Measurements from ENCODE around the gene GSKIP.
"Not testable (repeated sequence)": the region's sequence is repeated elsewhere in the genome, so short reads cannot be mapped to it uniquely, and the experiment has no call there.

The GSKIP gene

GRCh38 chr14:96338551-96338950 is 24.8 kb upstream of the GSKIP start:
- H3K36me3 ChIP-seq, result peaks cover 5% of the 10 kb centered on the region
- no peak overlapping the region for H3K27ac ChIP-seq
- no peaks in the 10 kb centered on the region for H3K27me3 ChIP-seq (ENCODE audit: insufficient read depth, low read depth, severe bottlenecking)
- no peak for TF ChIP-seq CTCF (IDR thresholded peaks at IDR 0.05; ENCODE audit: low read depth, low read length)
- H3K4me3 ChIP-seq (ENCODE audit: low read depth, low read length), result no peak overlapping the region
- no peak for DNase-seq
- no peaks in the 10 kb centered on the region for H3K9me3 ChIP-seq (ENCODE audit: severe bottlenecking)

GRCh38 chr14:96341323-96341722 is 22.0 kb upstream of the GSKIP start:
- no peak overlapping the region for H3K27ac ChIP-seq
- TF ChIP-seq CTCF (IDR thresholded peaks at IDR 0.05; ENCODE audit: low read depth, low read length), result no peak
- no peaks in the 10 kb centered on the region for H3K27me3 ChIP-seq (ENCODE audit: insufficient read depth, low read depth, severe bottlenecking)
- H3K9me3 ChIP-seq (ENCODE audit: severe bottlenecking), result no peaks in the 10 kb centered on the region
- H3K4me3 ChIP-seq (ENCODE audit: low read depth, low read length), result no peak overlapping the region
- no peak for DNase-seq
- H3K36me3 ChIP-seq, result peaks cover 5% of the 10 kb centered on the region

DNA sequence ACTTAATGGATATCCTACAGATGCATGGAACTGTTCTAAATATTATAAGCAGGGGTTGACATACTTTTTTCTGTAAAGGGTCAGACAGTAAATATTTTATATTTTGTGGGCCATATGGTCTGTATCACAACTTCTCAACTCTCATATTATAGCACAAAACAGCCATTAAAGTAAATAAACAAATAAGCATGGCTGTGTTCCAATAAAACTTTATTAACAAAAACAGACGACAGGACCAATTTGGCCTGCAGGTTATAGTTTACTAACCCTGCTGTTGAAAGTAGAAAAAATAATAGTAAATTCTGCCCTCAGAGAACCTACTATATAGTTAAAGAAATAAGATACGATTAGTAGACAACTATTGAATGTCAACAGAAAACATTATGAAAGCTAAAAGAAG is 17.7 kb upstream of the GSKIP start:
- H3K4me3 ChIP-seq (ENCODE audit: low read depth, low read length), result no peak overlapping the region
- H3K36me3 ChIP-seq, result no peaks in the 10 kb centered on the region; the same call in 1 of the 2 replicates
- H3K27ac ChIP-seq, result no peak overlapping the region
- DNase-seq, result no peak
- TF ChIP-seq CTCF (IDR thresholded peaks at IDR 0.05; ENCODE audit: low read depth, low read length), result no peak
- H3K27me3 ChIP-seq (ENCODE audit: insufficient read depth, low read depth, severe bottlenecking), result no peaks in the 10 kb centered on the region
- no peaks in the 10 kb centered on the region for H3K9me3 ChIP-seq (ENCODE audit: severe bottlenecking)

GRCh38 chr14:96347957-96348356 is 15.4 kb upstream of the GSKIP start:
- H3K36me3 ChIP-seq; H3K4me3 ChIP-seq (ENCODE audit: low read depth, low read length); H3K9me3 ChIP-seq (ENCODE audit: severe bottlenecking); DNase-seq; H3K27ac ChIP-seq; H3K27me3 ChIP-seq (ENCODE audit: insufficient read depth, low read depth, severe bottlenecking): not testable (repeated sequence)

GRCh38 chr14:96349286-96350075 is 13.8 kb upstream of the GSKIP start:
- no peak overlapping the region for H3K27ac ChIP-seq
- no peaks in the 10 kb centered on the region for H3K27me3 ChIP-seq (ENCODE audit: insufficient read depth, low read depth, severe bottlenecking)
- H3K9me3 ChIP-seq (ENCODE audit: severe bottlenecking), result no peaks in the 10 kb centered on the region
- no peak overlapping the region for H3K4me3 ChIP-seq (ENCODE audit: low read depth, low read length)
- no peaks in the 10 kb centered on the region for H3K36me3 ChIP-seq
- no peak for DNase-seq
- no peak for TF ChIP-seq CTCF (IDR thresholded peaks at IDR 0.05; ENCODE audit: low read depth, low read length)

DNA sequence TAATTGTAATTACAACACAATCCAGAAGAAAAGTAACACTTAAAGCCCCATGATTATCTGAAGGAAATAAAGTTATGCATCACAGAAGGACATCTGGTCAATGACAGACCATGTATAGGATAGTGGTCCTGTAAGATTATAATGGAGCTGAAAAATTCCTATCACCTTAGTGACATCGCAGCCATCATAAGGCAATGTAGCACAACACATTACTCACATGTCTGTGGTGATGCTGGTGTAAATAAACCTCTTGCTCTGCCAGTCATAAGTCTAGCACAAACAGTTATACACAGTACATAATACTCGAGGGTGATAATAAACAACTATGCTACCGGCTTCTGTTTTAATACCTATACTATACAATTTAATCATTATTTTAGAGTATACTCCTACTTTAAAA is 11.3 kb upstream of the GSKIP start:
- TF ChIP-seq CTCF (IDR thresholded peaks at IDR 0.05; ENCODE audit: low read depth, low read length), result no peak
- Histone ChIP-seq H3K27me3 (ENCODE audit: insufficient read depth, low read depth, severe bottlenecking) (no peaks in the 10 kb centered on the region), H3K27ac (no peak overlapping the region), H3K36me3 (no peaks in the 10 kb centered on the region), H3K4me3 (ENCODE audit: low read depth, low read length) (no peak overlapping the region), H3K9me3 (ENCODE audit: severe bottlenecking) (no peaks in the 10 kb centered on the region)
- no peak for DNase-seq

All from WERI-Rb-1 (cell line).